Naive thymus-derived CD8-positive, alpha-beta T cell (primary cell): ENCODE results near the gene MEX3C. TPM values are rescaled to one million over a fixed set of nuclear protein-coding genes. Genes with fewer than 3 reads are reported as not detected.

ENCODE experiments used
- ATAC-seq, 2 donors: fragments of 150-1000 bp; cut with Tn5 transposase in 1 of 2; sonication (Bioruptor Pico), chemical (Tn5 transposase) in 1 of 2; 1 replicate in 1 of 2; 2 replicates in 1 of 2; pipeline ENCODE4 v1.10.0; 2021; ENCODE audit warnings: mild to moderate bottlenecking in 2 of 2, moderate library complexity in 2 of 2
- POLR2A ChIA-PET: fragments of 350-600 bp; sonication (Branson Sonifier 250); formaldehyde crosslinking; loops from one replicate; lab custom pipeline; 2021; ENCODE audit warnings: antibody characterized with exemption; lab: Charles Lee
- DNase-seq, 10 donors: peaks; one replicate each; pipeline versions ENCODE4 v3.0.0 to v3.0.0-alpha.2; 2020 to 2022
- H3K27ac Mint-ChIP-seq, 10 donors: one replicate each; pipeline ENCODE4 v1.8.0; 2020 to 2022; ENCODE audit warnings: mild to moderate bottlenecking in 10 of 10, mixed read lengths in 10 of 10, moderate library complexity in 4 of 10, inconsistent platforms in 1 of 10
- H3K27me3 Mint-ChIP-seq, 5 donors: one replicate each; pipeline ENCODE4 v1.8.0; 2021 to 2022; ENCODE audit warnings: mixed read lengths in 5 of 5
- H3K36me3 Mint-ChIP-seq, 3 donors: one replicate each; pipeline ENCODE4 v1.8.0; 2020 to 2022; ENCODE audit warnings: mixed read lengths in 3 of 3, mild to moderate bottlenecking in 2 of 3, inconsistent platforms in 1 of 3
- H3K4me1 Mint-ChIP-seq, 4 donors: one replicate each; pipeline ENCODE4 v1.8.0; 2021 to 2022; ENCODE audit warnings: mixed read lengths in 4 of 4
- H3K4me3 Mint-ChIP-seq, 10 donors: one replicate each; pipeline ENCODE4 v1.8.0; 2020 to 2022; ENCODE audit warnings: mild to moderate bottlenecking in 10 of 10, mixed read lengths in 10 of 10, moderate library complexity in 6 of 10, inconsistent platforms in 1 of 10
- H3K9me3 Mint-ChIP-seq, 9 donors: one replicate each; pipeline ENCODE4 v1.8.0; 2020 to 2022; ENCODE audit warnings: mixed read lengths in 9 of 9, mild to moderate bottlenecking in 3 of 9, inconsistent platforms in 1 of 9, moderate library complexity in 1 of 9
- polyA plus RNA-seq, 3 donors: library from polyadenylated mRNA; unstranded; fragments of 300-500 nt; fragmentation: Illumina TruSeq; gene quantifications; one replicate each; pipeline ENCODE4 v1.2.3, GENCODE V29; 2021
- total RNA-seq, 8 experiments: library from RNA in 2 of 8; stranded (reverse) in 2 of 8; gene quantifications; one replicate each; pipeline ENCODE4 v1.2.3 and lab custom pipeline; 2021 to 2026

The MEX3C gene
- total RNA-seq (10 to 100 TPM; 54.3 to 57.6 TPM), polyA plus RNA-seq (1 to 10 TPM; 1.7 to 7.4 (median 6.9) TPM), total RNA-seq (lab: John Stamatoyannopoulos, UW) (80.2 to 206 (median 105) reads per million in 6 experiments)

DNA sequence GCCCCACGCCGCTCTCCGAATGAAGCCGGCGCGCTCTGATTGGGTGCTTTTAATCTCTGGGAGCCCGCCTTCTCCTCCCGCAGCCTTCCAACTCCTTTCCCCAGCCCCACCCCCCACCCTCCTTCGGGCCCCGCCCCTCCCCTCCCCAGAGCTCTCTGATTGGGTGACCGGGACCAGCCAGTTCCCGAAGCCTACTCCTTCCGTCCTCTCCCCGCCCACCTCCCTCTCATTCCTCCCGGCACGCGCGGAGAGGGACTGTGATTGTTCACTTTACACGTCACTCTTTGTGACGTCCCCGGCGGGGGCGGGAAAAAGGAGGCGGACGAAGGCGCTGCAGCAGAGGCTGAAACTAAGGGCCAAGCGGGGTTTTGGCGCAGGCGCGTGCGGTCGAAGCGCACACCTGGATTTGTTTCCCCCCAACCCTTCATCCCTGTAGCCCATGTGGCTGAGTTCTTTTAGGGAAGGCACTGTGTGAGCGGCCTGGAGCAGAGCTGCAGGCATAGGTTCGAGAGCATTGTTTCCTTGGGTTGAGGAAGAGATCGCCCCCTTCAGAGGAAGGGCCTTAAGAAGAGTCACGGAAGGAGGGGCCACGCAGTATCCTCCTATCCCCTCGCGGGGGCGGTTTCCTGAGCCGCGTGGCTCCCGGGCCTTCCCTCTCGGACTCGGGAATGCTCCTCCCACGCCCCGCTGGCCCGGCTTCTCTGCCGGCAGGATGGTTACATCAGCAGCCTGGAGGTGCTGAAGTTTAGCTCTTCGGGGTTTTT is at the start of gene MEX3C:
TSS of gene MEX3C (minus strand) at position 21 of the 764 bp plus-strand sequence. CDS start 361 bp downstream, outside the sequence.
- H3K36me3 Mint-ChIP-seq = no peaks in the 10 kb centered on the region
- DNase-seq (peak; percentile 93 to 100 (median 99)), ATAC-seq (peak; percentile 79 to 84)
- peaks cover 14 to 40% (median 30%) of the 10 kb centered on the region in 4 donors for H3K4me1 Mint-ChIP-seq
- peak within 1 kb of the TSS; percentile 83 to 98 (median 97) for H3K4me3 Mint-ChIP-seq
- H3K27me3 Mint-ChIP-seq = no peaks in the 10 kb centered on the region
- H3K27ac Mint-ChIP-seq = peak within 1 kb of the TSS; percentile 95 to 99 (median 97)
- POLR2A ChIA-PET = interaction anchor here (0.7 to 5.3 kb wide), 14 partner anchors 11 to 917 kb away, joined by 3 to 80 read pairs (median 4); partner anchors contain the start of genes ELAC1, MBD1, ME2 and SMAD4
- no peaks in the 10 kb centered on the region for H3K9me3 Mint-ChIP-seq

DNA sequence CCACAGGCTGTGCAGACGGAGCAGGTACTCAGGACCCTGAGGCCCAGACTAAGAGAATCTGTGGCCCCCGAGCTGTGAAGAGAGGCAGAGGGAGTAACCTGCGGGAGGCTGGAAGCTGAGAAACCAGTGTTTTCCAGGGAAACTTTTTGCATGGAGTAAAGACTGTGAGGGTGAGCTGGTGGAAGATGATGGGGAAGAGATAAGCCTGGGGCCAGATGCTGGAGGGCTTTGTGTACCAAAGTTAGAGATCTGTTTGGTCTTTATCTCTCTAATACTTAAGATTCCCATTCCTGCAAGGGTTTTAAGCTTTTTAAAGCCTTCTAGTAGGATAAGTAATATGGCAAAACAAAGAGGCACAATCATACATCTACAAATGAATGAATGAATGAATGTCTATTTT is 43.7 kb upstream of the MEX3C start:
- POLR2A ChIA-PET = no interaction called here
- DNase-seq = no peak
- Mint-ChIP-seq H3K27ac (no peak overlapping the region), H3K36me3 (no peaks in the 10 kb centered on the region), H3K4me3 (no peak overlapping the region), H3K27me3 (peaks cover 0 to 4% (median 2%) of the 10 kb centered on the region in 5 donors), H3K4me1 (no peaks in the 10 kb centered on the region), H3K9me3 (no peaks in the 10 kb centered on the region)
- no peak for ATAC-seq

DNA sequence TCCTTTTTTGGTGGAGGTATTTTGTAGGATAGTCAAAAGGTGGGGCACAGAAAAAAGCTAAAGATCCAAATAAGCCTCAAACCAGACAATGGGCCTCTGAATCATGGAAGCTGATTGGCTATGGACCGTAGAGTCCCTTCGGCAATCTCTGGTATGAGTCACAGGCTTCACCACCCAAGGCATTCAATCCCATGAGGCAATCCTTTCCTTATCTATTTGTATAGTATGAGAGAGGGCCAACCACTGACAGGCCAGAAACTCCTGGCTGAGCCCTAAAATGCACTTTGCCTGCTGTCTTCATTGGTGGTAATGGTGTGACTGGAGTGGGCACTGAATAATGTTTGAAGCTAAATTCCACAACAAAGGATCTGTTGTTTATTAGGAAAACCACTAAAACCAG is 38.7 kb upstream of the MEX3C start:
- DNase-seq = no peak
- POLR2A ChIA-PET = no interaction called here
- Mint-ChIP-seq H3K27ac (peak overlapping the region in 1 of 10 donors; percentile 20), H3K4me3 (no peak overlapping the region), H3K36me3 (no peaks in the 10 kb centered on the region), H3K9me3 (no peaks in the 10 kb centered on the region), H3K27me3 (peaks cover 0 to 8% (median 3%) of the 10 kb centered on the region in 5 donors), H3K4me1 (peaks cover 0 to 7% (median 2%) of the 10 kb centered on the region in 4 donors)
- no peak for ATAC-seq

DNA sequence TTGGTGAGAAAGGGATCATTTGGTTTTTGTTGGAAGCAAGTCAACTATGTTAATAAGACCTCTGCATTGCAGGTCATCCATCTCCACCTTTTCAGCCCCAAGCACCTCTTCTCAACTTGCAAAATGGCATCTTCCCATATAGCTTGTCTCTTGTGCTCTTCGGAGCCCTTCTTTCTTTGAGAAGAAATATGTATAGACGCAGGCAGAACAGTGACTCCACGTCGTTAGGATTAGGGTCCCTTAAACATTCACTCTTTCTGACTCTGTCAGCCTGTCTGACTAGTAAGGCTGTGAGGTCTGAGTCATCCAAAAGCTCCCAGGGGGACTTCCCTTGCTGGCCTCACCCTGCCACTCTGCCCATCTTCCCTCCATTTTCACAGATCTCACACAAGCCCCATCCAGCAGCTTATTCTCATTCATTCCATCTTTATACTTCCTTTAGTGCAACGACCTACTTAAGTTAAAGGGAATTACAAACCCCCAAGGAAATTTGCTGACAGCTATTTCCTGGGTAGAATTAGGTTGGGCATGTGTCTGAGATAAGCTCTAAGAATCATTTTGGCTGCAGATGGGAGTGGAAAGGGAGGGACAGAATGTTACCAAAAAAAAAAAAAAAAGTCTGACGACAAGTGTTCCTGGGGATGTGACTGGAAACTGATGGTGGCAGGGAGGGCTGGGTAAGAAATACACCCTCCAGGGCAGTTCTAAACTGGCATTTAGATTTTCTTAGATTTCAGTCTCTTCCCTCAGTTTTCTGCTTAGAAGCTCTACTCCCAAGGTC is 37.7 kb upstream of the MEX3C start:
- H3K36me3 Mint-ChIP-seq = no peaks in the 10 kb centered on the region
- POLR2A ChIA-PET = no interaction called here
- DNase-seq (no peak), ATAC-seq (no peak)
- peaks cover 0 to 8% (median 3%) of the 10 kb centered on the region in 5 donors for H3K27me3 Mint-ChIP-seq
- H3K9me3 Mint-ChIP-seq = no peaks in the 10 kb centered on the region
- H3K27ac Mint-ChIP-seq = no peak overlapping the region
- H3K4me1 Mint-ChIP-seq = peaks cover 0 to 7% (median 2%) of the 10 kb centered on the region in 4 donors
- H3K4me3 Mint-ChIP-seq = no peak overlapping the region

DNA sequence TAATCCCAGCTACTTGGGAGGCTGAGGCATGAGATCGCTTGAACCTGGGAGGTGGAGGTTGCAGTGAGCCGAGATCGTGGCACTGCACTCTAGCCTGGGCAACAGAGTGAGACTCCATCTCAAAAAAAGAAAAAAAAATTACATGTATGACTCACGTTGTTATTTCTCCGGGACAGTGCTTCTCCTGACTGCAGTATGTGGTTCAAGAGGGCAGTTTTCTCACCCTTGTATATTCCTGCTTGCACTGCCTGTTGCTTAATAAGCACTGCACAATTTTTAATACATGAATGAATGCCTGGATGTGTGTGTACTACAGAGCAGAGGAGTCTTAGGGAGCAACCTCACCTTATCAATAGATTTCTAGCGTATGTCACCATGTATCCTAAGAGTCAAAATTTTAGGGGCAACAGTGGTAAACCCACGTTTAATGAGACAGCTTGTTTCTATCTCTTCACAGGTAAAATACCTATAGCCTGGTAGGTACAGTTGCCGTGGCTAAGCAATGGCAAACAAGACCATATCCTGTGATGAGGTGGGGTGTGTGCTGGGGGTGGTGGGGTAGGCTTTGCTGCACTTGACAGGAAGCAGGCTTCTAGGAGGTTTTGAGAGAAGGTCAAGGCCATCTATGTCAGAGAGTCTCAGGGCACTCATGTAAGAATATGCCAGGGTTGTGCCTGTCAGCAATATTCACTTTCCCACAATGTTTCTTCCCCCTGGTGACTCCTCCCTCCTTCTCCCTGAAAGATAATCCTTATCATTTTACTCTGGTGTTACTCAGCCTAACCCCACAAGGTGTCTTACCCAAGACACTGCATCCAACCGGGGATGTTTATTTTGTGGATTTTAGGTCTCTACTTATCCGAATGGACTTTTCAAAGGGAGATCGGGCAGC is 36.9 kb upstream of the MEX3C start:
- ATAC-seq (no peak), DNase-seq (no peak)
- POLR2A ChIA-PET = no interaction called here

DNA sequence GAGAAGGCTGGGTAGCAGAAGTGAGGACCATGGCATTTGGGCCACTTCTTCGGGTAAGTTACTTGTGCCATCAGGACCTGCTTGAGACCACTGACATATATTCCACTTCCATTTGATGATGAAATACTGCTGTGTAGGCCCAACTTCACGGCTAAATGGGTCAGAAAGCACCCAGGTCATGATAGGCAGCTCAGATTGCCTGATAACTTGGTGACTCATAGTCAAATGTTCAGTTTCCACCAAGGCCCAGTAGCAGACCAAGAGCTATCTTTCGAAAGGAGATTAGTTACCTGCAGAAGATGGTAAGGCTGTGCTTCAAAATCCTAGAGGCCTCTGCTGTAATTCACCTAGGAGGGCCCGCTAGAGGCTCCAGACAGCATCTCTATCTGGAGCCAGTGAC is 31.8 kb upstream of the MEX3C start:
- H3K4me1 Mint-ChIP-seq = no peaks in the 10 kb centered on the region
- H3K27me3 Mint-ChIP-seq = peaks cover 0 to 12% (median 3%) of the 10 kb centered on the region in 5 donors

More for the DNA sequence above, 36.9 kb upstream of the MEX3C start:
- no peak overlapping the region for H3K4me3 Mint-ChIP-seq
- H3K4me1 Mint-ChIP-seq = peaks cover 0 to 7% (median 2%) of the 10 kb centered on the region in 4 donors
- H3K27ac Mint-ChIP-seq = no peak overlapping the region
- H3K9me3 Mint-ChIP-seq = no peaks in the 10 kb centered on the region
- no peaks in the 10 kb centered on the region for H3K36me3 Mint-ChIP-seq
- H3K27me3 Mint-ChIP-seq = peaks cover 0 to 8% (median 3%) of the 10 kb centered on the region in 5 donors

DNA sequence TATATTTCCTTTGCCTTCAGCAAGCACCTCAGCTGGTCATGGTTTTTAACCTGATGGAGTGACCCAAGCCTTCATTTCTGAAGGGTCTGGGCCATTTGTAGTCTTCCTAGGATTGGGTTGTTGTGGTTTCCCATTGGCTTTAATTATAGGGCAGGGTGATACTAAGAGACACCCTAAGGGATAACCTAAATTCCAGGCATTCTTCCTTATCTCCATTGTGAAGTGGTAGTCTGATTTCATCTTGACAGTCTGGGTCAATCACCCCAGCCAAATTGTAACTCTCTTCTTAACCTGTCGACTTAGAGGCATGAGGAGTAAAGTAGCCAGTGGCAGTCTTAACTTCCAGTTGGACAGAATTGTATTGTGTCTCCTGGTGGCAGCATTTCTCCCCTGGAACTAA is 30.2 kb upstream of the MEX3C start:
- H3K27ac Mint-ChIP-seq = no peak overlapping the region
- POLR2A ChIA-PET = no interaction called here
- H3K9me3 Mint-ChIP-seq = peaks cover 0 to 7% (median 1%) of the 10 kb centered on the region in 9 donors
- ATAC-seq = no peak
- no peak for DNase-seq
- peaks cover 0 to 6% (median 5%) of the 10 kb centered on the region in 3 donors for H3K36me3 Mint-ChIP-seq
- H3K4me1 Mint-ChIP-seq = no peaks in the 10 kb centered on the region
- H3K4me3 Mint-ChIP-seq = no peak overlapping the region
- peaks cover 0 to 8% (median 0%) of the 10 kb centered on the region in 5 donors for H3K27me3 Mint-ChIP-seq

More for the DNA sequence above, 31.8 kb upstream of the MEX3C start:
- H3K36me3 Mint-ChIP-seq = peaks cover 0 to 5% (median 0%) of the 10 kb centered on the region in 3 donors
- no peak overlapping the region for H3K4me3 Mint-ChIP-seq
- DNase-seq (no peak), ATAC-seq (no peak)
- H3K27ac Mint-ChIP-seq = no peak overlapping the region
- POLR2A ChIA-PET = no interaction called here
- H3K9me3 Mint-ChIP-seq = peaks cover 0 to 6% (median 0%) of the 10 kb centered on the region in 9 donors

DNA sequence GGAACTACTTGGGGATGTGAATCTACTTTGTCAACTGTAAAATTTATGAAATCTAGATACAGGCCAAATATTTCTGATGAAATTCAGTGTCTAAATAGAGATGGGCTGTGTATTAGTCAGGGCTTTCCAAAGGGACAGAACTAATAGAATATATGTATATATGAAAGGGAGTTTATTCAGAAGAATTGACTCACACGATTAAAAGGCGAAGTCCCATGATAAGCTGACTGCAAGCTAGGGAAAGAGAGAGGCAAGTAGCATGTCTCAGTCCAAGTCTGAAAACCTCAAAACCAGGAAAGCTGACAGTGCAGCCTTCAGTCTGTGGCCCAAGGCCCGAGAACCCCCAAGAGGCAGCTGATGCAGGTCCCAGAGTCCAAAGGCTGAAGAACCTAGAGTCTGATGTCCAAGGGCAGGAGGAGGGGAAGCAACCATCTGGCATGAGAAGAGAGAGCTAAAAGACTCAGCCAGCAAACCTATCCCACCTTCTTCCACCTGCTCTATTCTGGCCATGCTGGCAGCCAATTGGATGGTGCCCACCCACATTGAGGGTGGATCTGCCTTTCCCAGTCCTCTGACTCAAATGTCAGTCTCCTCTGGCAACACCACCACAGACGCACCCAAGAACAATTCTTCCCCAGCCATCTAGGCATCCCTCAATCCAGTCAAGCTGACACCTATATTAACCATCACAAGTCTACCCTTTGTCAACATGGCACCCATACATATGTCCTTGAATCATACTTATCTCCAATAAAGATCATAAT is 29.3 kb upstream of the MEX3C start:
- H3K36me3 Mint-ChIP-seq = peaks cover 0 to 10% (median 8%) of the 10 kb centered on the region in 3 donors
- POLR2A ChIA-PET = no interaction called here

DNA sequence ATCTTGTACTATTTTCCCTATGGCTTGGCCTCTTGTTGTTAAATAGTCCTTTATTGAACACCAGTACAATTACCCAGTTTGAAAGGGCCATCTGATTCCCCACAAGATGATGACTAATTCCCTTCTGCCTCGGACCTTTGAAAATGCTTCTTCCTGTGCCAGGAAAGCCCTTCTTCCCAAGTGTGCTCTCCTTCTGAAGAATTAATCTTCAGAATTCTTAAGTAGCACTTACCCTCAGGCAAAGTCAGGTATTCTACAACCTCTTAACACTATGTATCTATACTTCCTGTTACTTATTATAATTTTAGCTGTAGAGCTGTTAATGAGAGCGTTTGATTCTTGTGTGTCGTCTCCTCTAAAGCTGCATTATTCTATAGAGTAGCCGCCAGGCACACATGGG is 28.6 kb upstream of the MEX3C start:
- H3K27me3 Mint-ChIP-seq = peaks cover 0 to 7% (median 0%) of the 10 kb centered on the region in 5 donors
- no peak overlapping the region for H3K27ac Mint-ChIP-seq
- DNase-seq = no peak
- no peak for ATAC-seq
- POLR2A ChIA-PET = no interaction called here
- H3K36me3 Mint-ChIP-seq = peaks cover 0 to 14% (median 8%) of the 10 kb centered on the region in 3 donors
- peaks cover 0 to 11% (median 4%) of the 10 kb centered on the region in 9 donors for H3K9me3 Mint-ChIP-seq
- no peak overlapping the region for H3K4me3 Mint-ChIP-seq
- H3K4me1 Mint-ChIP-seq = no peaks in the 10 kb centered on the region

More for the DNA sequence above, 29.3 kb upstream of the MEX3C start:
- H3K4me3 Mint-ChIP-seq = no peak overlapping the region
- DNase-seq (no peak), ATAC-seq (no peak)
- peaks cover 0 to 4% (median 0%) of the 10 kb centered on the region in 5 donors for H3K27me3 Mint-ChIP-seq
- H3K9me3 Mint-ChIP-seq = peaks cover 0 to 9% (median 2%) of the 10 kb centered on the region in 9 donors
- no peaks in the 10 kb centered on the region for H3K4me1 Mint-ChIP-seq
- no peak overlapping the region for H3K27ac Mint-ChIP-seq

DNA sequence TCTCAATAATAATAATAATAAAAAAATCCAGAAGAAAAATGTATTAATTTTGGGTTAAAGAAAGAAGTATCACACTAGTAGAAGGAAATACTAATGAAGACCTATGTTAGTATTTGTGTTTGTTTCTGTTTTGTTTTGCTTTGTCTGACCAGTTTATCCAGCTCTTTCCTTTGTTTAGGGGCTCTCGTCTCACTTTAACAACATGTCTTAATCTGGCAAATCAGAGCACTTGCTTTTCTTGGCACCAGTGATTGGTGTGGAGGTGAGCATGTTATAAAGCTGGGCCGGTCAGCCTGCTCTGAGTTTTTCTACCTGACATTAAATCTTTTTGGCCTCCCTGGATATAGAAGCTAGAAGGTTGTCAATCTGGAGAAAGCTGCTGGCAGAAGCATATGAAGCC is 15.1 kb upstream of the MEX3C start:
- H3K27me3 Mint-ChIP-seq = peaks cover 0 to 4% (median 0%) of the 10 kb centered on the region in 5 donors

DNA sequence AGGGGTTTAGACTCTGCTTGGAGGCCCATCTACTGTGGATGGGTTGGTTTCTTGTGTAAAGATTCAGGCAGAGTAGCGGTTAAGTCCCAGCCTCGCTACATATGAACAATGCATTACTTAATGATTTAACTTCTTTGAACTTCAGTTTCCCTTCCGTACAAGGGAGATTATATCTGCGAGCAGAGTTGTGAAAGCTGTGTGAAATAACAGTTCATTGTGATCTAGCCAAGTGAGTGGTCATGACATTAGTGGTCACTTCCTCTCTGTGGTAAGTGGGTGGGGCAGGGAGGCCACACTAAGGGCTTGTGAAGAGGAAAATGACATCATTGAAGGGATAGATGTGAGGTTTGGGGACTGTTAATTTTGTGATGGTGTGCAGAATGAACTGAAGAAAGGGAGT is 14.1 kb upstream of the MEX3C start:
- DNase-seq (peak in 2 of 10 donors; percentile 6 to 18), ATAC-seq (peak; percentile 49 to 70)
- peak overlapping the region in 2 of 10 donors; percentile 9 to 31 for H3K4me3 Mint-ChIP-seq
- peaks cover 5 to 13% (median 10%) of the 10 kb centered on the region in 4 donors for H3K4me1 Mint-ChIP-seq
- H3K36me3 Mint-ChIP-seq = no peaks in the 10 kb centered on the region
- POLR2A ChIA-PET = no interaction called here
- no peaks in the 10 kb centered on the region for H3K9me3 Mint-ChIP-seq
- H3K27ac Mint-ChIP-seq = peak overlapping the region in 5 of 10 donors; percentile 2 to 56 (median 5)
- H3K27me3 Mint-ChIP-seq = no peaks in the 10 kb centered on the region

More for the DNA sequence above, 15.1 kb upstream of the MEX3C start:
- ATAC-seq (no peak), DNase-seq (no peak)
- Mint-ChIP-seq H3K9me3 (no peaks in the 10 kb centered on the region), H3K4me1 (peaks cover 5 to 13% (median 10%) of the 10 kb centered on the region in 4 donors), H3K27ac (no peak overlapping the region), H3K4me3 (no peak overlapping the region), H3K36me3 (no peaks in the 10 kb centered on the region)
- POLR2A ChIA-PET = no interaction called here
